Ecto neural progenitor cell (in vitro differentiated cells): Measurements from ENCODE around the gene SMIM9.

Source experiments
- DNase-seq: peaks from one replicate; pipeline ENCODE4 v3.0.0-alpha.2; 2018; ENCODE audit warnings: low spot score

Gene SMIM9

DNA sequence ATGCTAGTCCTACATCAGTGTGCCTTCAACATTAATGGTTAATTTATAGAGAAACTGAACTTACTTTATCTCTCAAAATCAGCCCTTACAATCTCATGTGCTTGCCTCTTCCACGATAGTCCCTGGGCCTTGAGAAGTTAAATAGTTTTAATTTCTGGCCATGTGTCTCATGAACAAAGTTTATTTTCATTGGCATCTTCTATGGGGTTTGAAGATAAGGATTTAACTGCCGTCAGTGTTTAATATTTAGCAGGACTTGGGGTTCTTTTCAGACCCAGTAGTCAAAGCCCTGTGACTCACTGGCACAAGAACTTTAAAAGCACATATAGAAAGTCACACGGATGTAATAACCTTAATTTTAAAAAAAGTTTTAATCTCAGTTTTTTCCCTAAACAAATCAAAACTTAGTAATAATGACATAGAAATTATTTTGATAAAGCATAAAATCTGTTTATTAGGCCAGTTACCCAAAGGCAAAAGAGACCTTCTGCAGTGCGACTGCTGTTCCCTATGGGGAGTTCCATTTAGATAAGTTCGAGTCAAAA lies 19.1 kb downstream of the SMIM9 start:
- no peak for DNase-seq

- DNase-seq, result no peak
These were observed 20.7 kb downstream of the SMIM9 start for GRCh38 chrX:154813801-154814200.

- DNase-seq, result no peak
These were observed 21.9 kb downstream of the SMIM9 start for GRCh38 chrX:154812341-154813101.

DNA sequence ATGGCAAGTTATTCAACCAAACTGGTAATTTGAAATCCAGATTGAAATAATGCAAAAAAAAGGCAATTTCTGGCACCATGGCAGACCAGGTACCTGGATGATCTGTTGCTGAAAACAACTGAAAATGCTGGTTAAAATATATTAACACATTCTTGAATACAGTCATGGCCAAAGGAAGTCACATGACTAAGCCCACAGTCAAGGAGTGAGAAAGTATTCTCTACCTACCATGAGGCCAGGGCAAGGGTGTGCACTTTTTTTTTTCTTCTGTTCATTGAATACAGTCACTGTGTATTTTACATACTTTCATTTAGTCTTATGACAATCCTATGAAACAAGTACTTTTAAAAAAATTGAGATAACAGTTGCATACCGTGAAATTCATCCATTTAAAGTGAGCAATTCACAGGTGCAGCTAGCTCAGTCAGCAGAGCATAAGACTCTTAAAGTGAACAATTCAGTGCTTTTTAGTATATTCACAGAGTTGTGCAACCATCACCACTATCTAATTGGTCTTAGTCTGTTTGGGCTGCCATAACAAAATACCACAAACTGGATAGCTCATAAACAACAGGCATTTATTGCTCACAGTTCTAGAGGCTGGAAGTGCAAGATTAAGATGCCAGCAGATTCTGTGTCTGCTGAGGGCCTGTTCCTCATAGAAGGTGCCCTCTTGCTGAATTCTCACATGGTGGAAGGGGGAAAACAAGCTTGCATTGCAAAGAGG lies 24.4 kb downstream of the SMIM9 start:
- no peak for DNase-seq

DNA sequence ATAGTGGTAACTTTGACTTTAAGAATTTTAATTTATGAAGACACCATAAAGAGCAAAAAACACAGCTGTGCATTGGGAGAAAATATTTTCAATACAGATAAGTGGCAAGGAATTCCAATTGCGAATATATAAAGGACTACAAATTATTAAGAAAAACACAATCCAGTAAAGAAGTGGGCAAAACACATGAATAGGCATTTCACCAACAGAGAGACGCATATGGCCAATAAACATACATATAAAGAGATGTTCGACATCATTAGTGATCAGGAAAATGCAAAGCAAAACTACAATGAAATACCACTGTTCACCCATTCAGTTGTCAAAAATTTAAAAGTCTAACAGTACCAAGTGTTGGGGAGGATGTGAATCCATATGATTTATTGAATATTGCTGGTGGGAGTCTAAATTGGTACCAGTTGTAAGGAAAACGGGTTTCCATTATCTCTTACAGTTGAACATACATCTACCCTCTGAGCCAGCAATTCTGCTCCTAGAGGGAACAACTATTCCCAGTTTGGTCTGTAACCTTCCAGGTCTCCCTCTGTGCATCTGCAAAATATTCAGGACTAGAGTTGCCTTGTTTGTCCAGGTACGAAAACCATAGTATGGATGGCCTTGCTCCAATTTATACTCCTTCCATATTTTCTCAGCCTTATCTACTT lies 27.5 kb downstream of the SMIM9 start:
- no peak for DNase-seq

DNA sequence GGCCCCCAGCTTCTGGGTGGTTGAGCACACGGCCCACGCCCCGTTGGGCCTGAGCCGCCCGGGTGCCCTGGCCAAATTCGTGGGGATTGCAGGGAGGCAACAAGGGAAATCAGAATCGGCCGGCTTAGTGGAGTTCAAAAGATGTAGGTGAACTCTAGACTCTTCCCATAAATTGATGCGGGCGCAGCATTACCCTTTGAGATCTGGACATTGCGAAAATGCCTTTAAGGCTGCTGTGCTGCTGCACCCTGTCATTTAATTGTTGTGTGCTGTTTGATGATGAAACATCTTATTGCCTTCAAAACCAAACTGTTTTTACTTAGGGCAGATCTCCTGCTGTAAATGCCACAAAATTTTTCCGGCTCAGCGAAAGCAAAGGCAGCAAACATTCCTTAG lies 28.8 kb downstream of the SMIM9 start:
- DNase-seq, result no peak

DNA sequence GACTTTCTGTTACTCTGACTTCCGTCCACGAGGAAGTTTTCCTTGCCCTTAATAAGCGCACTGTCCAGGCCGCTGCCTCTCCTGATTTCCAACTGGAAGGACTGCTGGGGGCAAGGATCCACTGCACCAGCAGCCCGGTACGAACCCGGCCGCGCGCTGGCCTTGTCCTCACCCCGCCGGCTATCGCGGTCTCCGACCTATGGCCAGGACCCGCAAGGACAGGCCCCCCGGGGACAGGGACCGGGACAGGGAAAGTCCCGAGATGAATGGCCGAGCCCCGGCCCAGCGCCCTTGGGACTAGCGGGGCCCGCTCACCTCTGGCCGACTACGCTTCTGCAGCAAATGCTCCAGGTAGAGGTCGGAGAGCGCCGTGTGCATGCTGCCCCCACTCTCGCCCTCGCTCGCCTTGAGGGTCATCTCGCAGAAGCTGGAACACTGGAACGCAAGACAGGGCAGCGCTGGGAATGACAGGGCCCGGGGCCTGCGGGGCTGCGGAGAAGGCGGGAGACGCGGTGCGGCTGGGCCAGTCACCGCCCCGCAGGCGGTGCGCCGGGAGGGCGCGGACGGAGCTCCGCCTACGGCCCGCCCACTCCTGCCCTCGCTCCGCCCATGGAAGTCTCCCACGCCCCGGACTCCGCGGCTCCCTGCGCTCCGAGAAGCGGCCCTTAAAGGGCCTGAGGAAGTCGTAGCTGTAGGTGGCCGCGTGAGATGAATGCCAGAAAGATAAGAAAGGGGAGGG lies 29.3 kb downstream of the SMIM9 start, which contains the start of gene MPP1:
Gene MPP1 (minus strand): TSS at position 529 of the 739 bp plus-strand sequence. CDS start 112 bp downstream, at position 417.
- DNase-seq, result peak; percentile 76

- no peak for DNase-seq
These were observed 30.1 kb downstream of the SMIM9 start for GRCh38 chrX:154804261-154804956.

DNA sequence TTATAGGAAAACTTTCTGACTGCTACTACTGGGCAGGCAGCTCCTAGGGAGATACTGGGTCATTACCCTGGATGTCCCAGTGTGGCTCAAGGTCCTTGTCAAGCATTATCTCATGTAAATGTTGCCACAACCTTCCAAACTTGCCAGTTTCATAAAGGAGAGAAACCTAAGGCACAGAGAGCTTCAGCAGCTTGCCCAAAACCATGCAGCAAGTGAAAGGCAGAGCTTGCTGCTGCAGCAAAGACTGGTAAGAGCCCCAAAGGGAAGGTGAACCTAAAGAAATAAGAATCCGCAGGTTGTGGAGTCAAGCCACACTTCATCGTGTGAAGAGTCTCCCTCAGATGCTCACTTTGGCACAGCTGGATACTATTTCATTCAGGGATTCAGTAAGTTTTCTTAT lies 31.5 kb downstream of the SMIM9 start:
- DNase-seq, result no peak

GRCh38 chrX:154800478-154801210 lies 33.8 kb downstream of the SMIM9 start:
- no peak for DNase-seq

- peak; percentile 59 for DNase-seq
These were observed 34.7 kb downstream of the SMIM9 start for GRCh38 chrX:154799556-154800348.

- no peak for DNase-seq
These were observed 37.5 kb downstream of the SMIM9 start for GRCh38 chrX:154797006-154797405.

GRCh38 chrX:154795016-154795415 lies 39.4 kb downstream of the SMIM9 start:
- DNase-seq, result no peak

GRCh38 chrX:154793084-154793795 lies 41.2 kb downstream of the SMIM9 start:
- DNase-seq, result no peak

- DNase-seq, result no peak
These were observed 42.5 kb downstream of the SMIM9 start for GRCh38 chrX:154791939-154792338.

- DNase-seq, result no peak
These were observed 43.0 kb downstream of the SMIM9 start for GRCh38 chrX:154791467-154791866.

GRCh38 chrX:154785716-154786115 lies 48.7 kb downstream of the SMIM9 start:
- DNase-seq, result no peak

- no peak for DNase-seq
These were observed 50.1 kb downstream of the SMIM9 start for GRCh38 chrX:154784149-154784995.
